ENCODE data around the gene C3orf38. TPM values are rescaled to one million over a fixed set of nuclear protein-coding genes. Genes with fewer than 3 reads are reported as not detected.

The C3orf38 gene
- 27.0 and 31.4 TPM in 2 replicates for total RNA-seq

DNA sequence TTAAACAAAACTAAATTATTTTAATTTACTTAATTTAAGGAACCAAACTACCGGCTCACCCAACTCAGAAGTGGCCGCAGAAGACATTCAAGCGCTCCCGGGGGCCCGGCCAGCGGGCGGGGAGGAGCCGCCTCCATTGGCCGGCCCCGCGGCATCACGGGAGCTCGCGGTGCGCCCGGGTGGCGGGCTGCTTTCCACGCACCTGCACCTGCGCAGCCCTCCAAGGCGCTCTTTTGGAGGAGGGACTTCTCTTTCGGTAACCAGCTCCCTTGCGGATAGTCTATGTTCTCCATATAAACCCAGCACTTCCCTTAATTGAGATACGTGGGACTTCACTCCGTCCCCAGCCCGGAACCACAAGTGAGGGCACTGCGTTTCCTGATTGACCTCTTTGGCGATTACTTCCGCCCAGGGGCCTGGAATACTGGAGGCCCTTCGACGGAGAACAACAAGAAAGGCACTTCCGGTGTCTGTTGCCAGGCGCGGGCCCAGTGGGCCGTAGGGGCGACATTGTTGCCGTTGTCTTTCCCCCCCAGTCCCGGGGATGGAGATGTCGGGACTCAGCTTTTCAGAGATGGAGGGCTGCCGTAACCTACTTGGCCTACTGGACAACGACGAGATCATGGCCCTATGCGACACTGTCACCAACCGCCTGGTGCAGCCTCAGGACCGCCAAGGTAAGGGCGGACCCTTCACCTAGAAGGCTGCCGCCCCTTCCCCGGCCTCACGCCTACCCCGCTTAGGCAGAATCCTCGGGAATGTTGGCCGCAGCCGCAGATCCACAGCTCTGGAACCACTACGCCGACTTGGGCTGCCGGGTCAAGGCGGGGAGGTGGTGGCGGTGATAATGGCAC lies at the start of gene C3orf38:
Gene C3orf38 (plus strand): TSS at position 451 of the 854 bp plus-strand sequence. CDS start 94 bp downstream, at position 545.

Other genes starting within 250 kb of the C3orf38 start
- 39.6 and 60.2 TPM in 2 replicates for gene CGGBP1, start 91.0 kb upstream of the C3orf38 start, total RNA-seq
- gene ZNF654, start 90.7 kb upstream of the C3orf38 start, total RNA-seq = 15.4 and 23.8 TPM in 2 replicates